WTC11 (cell line): ENCODE results near the gene TAL2. TPM values are rescaled to one million over a fixed set of nuclear protein-coding genes. Genes with fewer than 3 reads are reported as not detected.
"Not testable (repeated sequence)": the region's sequence is repeated elsewhere in the genome, so short reads cannot be mapped to it uniquely, and the experiment has no call there.

Experiments used
- ATAC-seq: fragments of 200-7000 bp; cut with Tn5 transposase; 2 replicates; pipeline ENCODE4 v1.10.0; 2021; ENCODE audit warnings: mild to moderate bottlenecking, moderate library complexity
- CTCF ChIA-PET: fragments of 300-600 bp; sonication (Branson Sonifier 250); formaldehyde crosslinking; loops from one replicate; lab custom pipeline; 2021; ENCODE audit warnings: antibody characterized with exemption; lab: Charles Lee
- POLR2A ChIA-PET: fragments of 350-600 bp; sonication (Branson Sonifier 250); formaldehyde crosslinking; loops from one replicate; lab custom pipeline; 2021; ENCODE audit warnings: antibody characterized with exemption; lab: Charles Lee
- DNase-seq: peaks from one replicate; pipeline ENCODE4 v3.0.0; 2021; ENCODE audit warnings: low spot score
- H3K27ac Mint-ChIP-seq: 2 replicates; pipeline ENCODE4 v1.8.0; 2021; ENCODE audit warnings: mixed read lengths
- H3K27me3 Mint-ChIP-seq: 2 replicates; pipeline ENCODE4 v1.8.0; 2021; ENCODE audit warnings: low read depth, mild to moderate bottlenecking, moderate library complexity, mixed read lengths
- H3K36me3 Mint-ChIP-seq: 2 replicates; pipeline ENCODE4 v1.8.0; 2021; ENCODE audit warnings: mixed read lengths
- H3K4me1 Mint-ChIP-seq: 2 replicates; pipeline ENCODE4 v1.8.0; 2022; ENCODE audit warnings: mixed read lengths
- H3K4me3 Mint-ChIP-seq: 2 replicates; pipeline ENCODE4 v1.8.0; 2021; ENCODE audit warnings: mild to moderate bottlenecking, moderate library complexity, mixed read lengths
- H3K9me3 Mint-ChIP-seq: 2 replicates; pipeline ENCODE4 v1.8.0; 2021; ENCODE audit warnings: mixed read lengths
- ATF6 ChIP-seq: sonication (generic); formaldehyde crosslinking; IDR thresholded peaks from 2 replicates; pipeline ENCODE4 v1.8.1; 2023; ENCODE audit warnings: mild to moderate bottlenecking, missing genetic modification reagents
- ELF4 ChIP-seq: sonication (generic); formaldehyde crosslinking; IDR thresholded peaks from 2 replicates; pipeline ENCODE4 v1.8.1; 2022; ENCODE audit warnings: low read depth, mild to moderate bottlenecking, moderate library complexity, missing genetic modification reagents
- FOXP1 ChIP-seq: sonication (generic); formaldehyde crosslinking; IDR thresholded peaks from 2 replicates; pipeline ENCODE4 v1.8.0; 2022; ENCODE audit warnings: missing genetic modification reagents, mild to moderate bottlenecking, moderate library complexity, borderline replicate concordance
- GRHL2 ChIP-seq: fragments of 250-450 bp; sonication (Bioruptor Pico); IDR thresholded peaks from 2 replicates; pipeline ENCODE4 v1.8.0; 2022; ENCODE audit warnings: mild to moderate bottlenecking, moderate library complexity; ENCODE audit not compliant: insufficient replicate concordance, severe bottlenecking
- MLX ChIP-seq: sonication (generic); formaldehyde crosslinking; IDR thresholded peaks from 2 replicates; pipeline ENCODE4 v1.8.1; 2023; ENCODE audit warnings: mild to moderate bottlenecking, missing genetic modification reagents, moderate library complexity
- MYBL2 ChIP-seq: sonication (generic); formaldehyde crosslinking; IDR thresholded peaks from 2 replicates; pipeline ENCODE4 v1.8.1; 2023; ENCODE audit warnings: mild to moderate bottlenecking, moderate library complexity, missing genetic modification reagents
- OVOL2 ChIP-seq: fragments of 250-450 bp; sonication (Bioruptor Pico); IDR thresholded peaks from 2 replicates; pipeline ENCODE4 v1.9.0; 2021; ENCODE audit warnings: mild to moderate bottlenecking, borderline replicate concordance
- PREB ChIP-seq: sonication (generic); formaldehyde crosslinking; IDR thresholded peaks from 2 replicates; pipeline ENCODE4 v1.8.1; 2022; ENCODE audit warnings: mild to moderate bottlenecking, missing genetic modification reagents, moderate library complexity, borderline replicate concordance
- TCF7 ChIP-seq: sonication (generic); formaldehyde crosslinking; IDR thresholded peaks from 2 replicates; pipeline ENCODE4 v1.8.0; 2022; ENCODE audit warnings: mild to moderate bottlenecking, low read depth, missing genetic modification reagents, moderate library complexity
- TEAD4 ChIP-seq: sonication (generic); formaldehyde crosslinking; IDR thresholded peaks from 2 replicates; pipeline ENCODE4 v1.8.0; 2022; ENCODE audit warnings: mild to moderate bottlenecking, missing genetic modification reagents
- ZBTB43 ChIP-seq: sonication (generic); formaldehyde crosslinking; IDR thresholded peaks from 2 replicates; pipeline ENCODE4 v1.8.1; 2023; ENCODE audit warnings: mild to moderate bottlenecking, missing genetic modification reagents
- ZNF219 ChIP-seq: sonication (generic); formaldehyde crosslinking; IDR thresholded peaks from 2 replicates; pipeline ENCODE4 v1.8.0; 2023; ENCODE audit warnings: missing genetic modification reagents, mild to moderate bottlenecking, borderline replicate concordance
- ZNF416 ChIP-seq: fragments of 250-450 bp; sonication (Bioruptor Pico); IDR thresholded peaks from 2 replicates; pipeline ENCODE4 v1.9.0; 2021; ENCODE audit warnings: mild to moderate bottlenecking, inconsistent platforms
- ZNF423 ChIP-seq: fragments of 250-450 bp; sonication (Bioruptor Pico); IDR thresholded peaks from 2 replicates; pipeline ENCODE4 v2.1.2; 2022; ENCODE audit warnings: mild to moderate bottlenecking, moderate library complexity
- ZSCAN18 ChIP-seq: fragments of 250-450 bp; sonication (Bioruptor Pico); IDR thresholded peaks from 2 replicates; pipeline ENCODE4 v2.1.2; 2022; ENCODE audit warnings: mild to moderate bottlenecking, moderate library complexity
- total RNA-seq: library from RNA; stranded (reverse); gene quantifications from 3 replicates; pipeline ENCODE4 v1.2.3, GENCODE V29; 2021

The TAL2 gene
- total RNA-seq, 1 experiment from 2014 or later = not detected

GRCh38 chr9:105701145-105701544, 38.9 kb downstream of the TAL2 start:
- ChIA-PET CTCF (interaction anchor here (1.2 kb wide), 2 partner anchors 10 to 15 kb away, joined by 3 read pairs; no protein-coding TSS in a partner anchor), POLR2A (no interaction called here)
- Mint-ChIP-seq H3K36me3 (peaks cover 3% of the 10 kb centered on the region; the same call in 1 of the 2 replicates), H3K27me3 (no peaks in the 10 kb centered on the region), H3K27ac (no peak overlapping the region), H3K4me1 (no peaks in the 10 kb centered on the region), H3K9me3 (no peaks in the 10 kb centered on the region), H3K4me3 (no peak overlapping the region)
- no peak for TF ChIP-seq OVOL2
- ATAC-seq (no peak), DNase-seq (no peak)

GRCh38 chr9:105702207-105702606, 40.0 kb downstream of the TAL2 start:
- CTCF ChIA-PET = no interaction called here
- Mint-ChIP-seq H3K27me3 (no peaks in the 10 kb centered on the region), H3K36me3 (peaks cover 3% of the 10 kb centered on the region; the same call in 1 of the 2 replicates), H3K4me3 (no peak overlapping the region), H3K9me3 (no peaks in the 10 kb centered on the region), H3K4me1 (no peaks in the 10 kb centered on the region), H3K27ac (no peak overlapping the region)
- ATAC-seq (no peak), DNase-seq (no peak)
- POLR2A ChIA-PET = no interaction called here
- TF ChIP-seq MLX (CRISPR knock-in tag) = no peak
- TF ChIP-seq FOXP1 (CRISPR knock-in tag) = no peak
- no peak for TF ChIP-seq ATF6 (CRISPR knock-in tag)
- no peak for TF ChIP-seq ZNF423 (CRISPR knock-in tag)
- TF ChIP-seq TEAD4 (CRISPR knock-in tag) = no peak
- TF ChIP-seq ZNF416 (CRISPR knock-in tag) = no peak
- no peak for TF ChIP-seq ZBTB43 (CRISPR knock-in tag)
- TF ChIP-seq ZSCAN18 (CRISPR knock-in tag) = no peak
- TF ChIP-seq ELF4 (CRISPR knock-in tag) = no peak
- no peak for TF ChIP-seq MYBL2
- TF ChIP-seq, all 79 proteins: peak for 0

- POLR2A ChIA-PET, CTCF ChIA-PET: not testable (repeated sequence)
These were observed 41.4 kb downstream of the TAL2 start for GRCh38 chr9:105703638-105704037.

GRCh38 chr9:105706156-105706555, 43.9 kb downstream of the TAL2 start:
- no peak overlapping the region for H3K27ac Mint-ChIP-seq
- ATAC-seq = no peak
- POLR2A ChIA-PET = no interaction called here
- no peak overlapping the region for H3K4me3 Mint-ChIP-seq
- CTCF ChIA-PET = interaction anchor here (1.0 to 1.4 kb wide), 2 partner anchors 10 to 12 kb away, joined by 3 read pairs; no protein-coding TSS in a partner anchor
- DNase-seq = no peak
- no peaks in the 10 kb centered on the region for H3K4me1 Mint-ChIP-seq
- peaks cover 3% of the 10 kb centered on the region; the same call in 1 of the 2 replicates for H3K36me3 Mint-ChIP-seq
- no peaks in the 10 kb centered on the region for H3K9me3 Mint-ChIP-seq
- H3K27me3 Mint-ChIP-seq = no peaks in the 10 kb centered on the region
- no peak for TF ChIP-seq TCF7
- TF ChIP-seq ZNF219 (CRISPR knock-in tag) = no peak
- TF ChIP-seq GRHL2 (CRISPR knock-in tag) = no peak
- TF ChIP-seq PREB = no peak
- no peak for TF ChIP-seq TEAD4 (CRISPR knock-in tag)

More at GRCh38 chr9:105703638-105704037, 41.4 kb downstream of the TAL2 start:
- H3K27me3 Mint-ChIP-seq, DNase-seq, ATAC-seq, H3K4me1 Mint-ChIP-seq, H3K4me3 Mint-ChIP-seq, H3K9me3 Mint-ChIP-seq, H3K27ac Mint-ChIP-seq, H3K36me3 Mint-ChIP-seq: not testable (repeated sequence)
